Keratinocyte (primary cell): ENCODE results near the gene L3MBTL4. TPM values are rescaled to one million over a fixed set of nuclear protein-coding genes. Genes with fewer than 3 reads are reported as not detected.

ENCODE experiments used
- DNase-seq: peaks from one replicate; pipeline ENCODE4 v3.0.0-alpha.2; 2011; ENCODE audit warnings: low read depth, missing footprints, low spot score
- FAIRE-seq: peaks from 2 replicates; lab custom pipeline; 2011; peaks lifted over from hg19 to GRCh38; lab: Jason Lieb, UNC
- H2AFZ ChIP-seq: 2 replicates; pipeline ENCODE4 v1.6.0; 2012; ENCODE audit warnings: low read length, control low read depth, inconsistent platforms; ENCODE audit not compliant: control insufficient read depth
- H3K27ac ChIP-seq: 2 replicates; pipeline ENCODE4 v1.5.1; 2011; ENCODE audit warnings: low read length; ENCODE audit not compliant: control insufficient read depth, insufficient read depth
- H3K27me3 ChIP-seq: 3 replicates; pipeline ENCODE4 v1.6.0; 2011; ENCODE audit warnings: low read length; ENCODE audit not compliant: control insufficient read depth, insufficient read depth; ENCODE audit errors: extremely low read depth
- H3K36me3 ChIP-seq, 2 experiments: 2 replicates in 1 of 2; 3 replicates in 1 of 2; pipeline ENCODE4 v1.5.1; 2011; ENCODE audit warnings: low read length in 2 of 2, mild to moderate bottlenecking in 1 of 2; ENCODE audit not compliant: control insufficient read depth in 2 of 2, insufficient read depth in 2 of 2; ENCODE audit errors: extremely low read depth in 1 of 2
- H3K4me1 ChIP-seq: 3 replicates; pipeline ENCODE4 v1.5.1; 2011; ENCODE audit warnings: low read length; ENCODE audit not compliant: control insufficient read depth, insufficient read depth; ENCODE audit errors: extremely low read depth
- H3K4me2 ChIP-seq: 3 replicates; pipeline ENCODE4 v1.6.0; 2011; ENCODE audit warnings: low read depth, low read length; ENCODE audit not compliant: control insufficient read depth, insufficient read depth; ENCODE audit errors: extremely low read depth
- H3K4me3 ChIP-seq, 3 experiments: fragments of 200-600 bp in 1 of 3; sonication (generic) in 1 of 3; 2 replicates in 2 of 3; 3 replicates in 1 of 3; pipeline ENCODE4 v1.5.1; 2011 to 2016; ENCODE audit warnings: low read length in 3 of 3, mild to moderate bottlenecking in 3 of 3, control low read depth in 2 of 3, inconsistent platforms in 1 of 3, low read depth in 1 of 3, mixed read lengths in 1 of 3, mixed run types in 1 of 3, moderate library complexity in 1 of 3; ENCODE audit not compliant: control insufficient read depth in 2 of 3, insufficient read depth in 2 of 3; ENCODE audit errors: extremely low read depth in 1 of 3
- H3K79me2 ChIP-seq: 2 replicates; pipeline ENCODE4 v1.6.0; 2012; ENCODE audit warnings: low read length; ENCODE audit not compliant: control insufficient read depth, insufficient read depth
- H3K9ac ChIP-seq: 3 replicates; pipeline ENCODE4 v1.6.0; 2011; ENCODE audit warnings: low read length; ENCODE audit not compliant: control insufficient read depth, insufficient read depth; ENCODE audit errors: extremely low read depth
- H3K9me1 ChIP-seq: 3 replicates; pipeline ENCODE4 v1.6.0; 2011; ENCODE audit warnings: low read length; ENCODE audit not compliant: control insufficient read depth, insufficient read depth; ENCODE audit errors: extremely low read depth
- H3K9me3 ChIP-seq: 2 replicates; pipeline ENCODE4 v1.5.1; 2012; ENCODE audit warnings: low read depth, low read length; ENCODE audit not compliant: control insufficient read depth
- H4K20me1 ChIP-seq: 3 replicates; pipeline ENCODE4 v1.6.0; 2011; ENCODE audit warnings: low read length; ENCODE audit not compliant: control insufficient read depth, insufficient read depth; ENCODE audit errors: extremely low read depth
- EZH2 ChIP-seq: IDR thresholded peaks from one replicate; pipeline ENCODE4 v1.6.1; 2012; ENCODE audit warnings: inconsistent platforms, mild to moderate bottlenecking, low read length, moderate library complexity
- dilution Hi-C: fragments of 300-500 bp; cut with MboI; formaldehyde crosslinking; loops from one replicate; pipeline ENCODE4 v1.7.0; 2020; ENCODE audit warnings: low sequenced_read_pairs; ENCODE audit not compliant: extremely low pct_ligation_motif_present
- polyA plus RNA-seq, 5 experiments: library from polyadenylated mRNA; depleted of rRNA in 3 of 5; stranded (reverse) in 3 of 5; stranded (forward) in 1 of 5; unstranded in 1 of 5; fragments of >200 nt; gene quantifications; 1 replicate in 1 of 5; 2 replicates in 3 of 5; 3 replicates in 1 of 5; pipeline versions ENCODE4 v1.2.1 to v1.2.3, GENCODE V29; 2011 to 2012; ENCODE audit warnings: missing spikeins in 2 of 5, low read depth in 1 of 5, low replicate concordance in 1 of 5
- TF ChIP-seq, protein P1 (sequence below), 3 experiments: IDR thresholded peaks in 1 of 3; conservative IDR thresholded peaks in 1 of 3; optimal IDR thresholded peaks in 1 of 3; 2 replicates in 2 of 3; 3 replicates in 1 of 3; pipeline versions ENCODE3 to v1.5.1; 2011; ENCODE audit warnings: low read length in 3 of 3, mild to moderate bottlenecking in 3 of 3, moderate library complexity in 2 of 3, control low read depth in 1 of 3, inconsistent platforms in 1 of 3; ENCODE audit not compliant: insufficient read depth in 2 of 3; ENCODE audit errors: extremely low read depth in 1 of 3

L3MBTL4 gene
- polyA plus RNA-seq, 1 donor (not counting 4 experiments of a cell fraction or from before 2014, with no cell fraction given), result 0.17 TPM

DNA sequence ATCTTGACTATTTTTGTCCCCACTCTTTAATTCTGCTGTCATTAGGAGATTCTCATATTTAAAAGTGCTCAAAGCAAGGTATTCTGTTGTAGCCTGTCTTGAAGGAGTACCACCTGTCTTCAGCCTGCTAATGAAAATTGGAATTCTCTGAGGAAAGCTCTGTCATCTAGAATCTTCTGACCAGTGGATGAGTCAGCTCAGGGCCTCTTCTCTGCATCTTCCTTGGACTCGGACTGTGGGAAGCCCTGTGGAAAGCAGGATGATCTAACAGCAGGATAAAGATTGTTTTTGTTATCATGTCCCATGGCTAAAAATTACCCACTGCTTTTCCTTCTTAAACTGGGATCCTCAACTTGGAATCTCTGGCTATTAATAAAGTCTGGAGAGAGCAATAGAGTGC lies 500.7 kb downstream of the L3MBTL4 start:
- no peak overlapping the region for H3K4me2 ChIP-seq
- no peaks in the 10 kb centered on the region for H3K79me2 ChIP-seq
- H2AFZ ChIP-seq, result no peak overlapping the region
- no peaks in the 10 kb centered on the region for H3K4me1 ChIP-seq
- DNase-seq (no peak), FAIRE-seq (no peak)
- H3K27me3 ChIP-seq, result peaks cover 3% of the 10 kb centered on the region
- no peaks in the 10 kb centered on the region for H3K9me3 ChIP-seq
- dilution Hi-C loops, result no loop called here
- no peak for TF ChIP-seq EZH2
- TF ChIP-seq, protein P1, sequence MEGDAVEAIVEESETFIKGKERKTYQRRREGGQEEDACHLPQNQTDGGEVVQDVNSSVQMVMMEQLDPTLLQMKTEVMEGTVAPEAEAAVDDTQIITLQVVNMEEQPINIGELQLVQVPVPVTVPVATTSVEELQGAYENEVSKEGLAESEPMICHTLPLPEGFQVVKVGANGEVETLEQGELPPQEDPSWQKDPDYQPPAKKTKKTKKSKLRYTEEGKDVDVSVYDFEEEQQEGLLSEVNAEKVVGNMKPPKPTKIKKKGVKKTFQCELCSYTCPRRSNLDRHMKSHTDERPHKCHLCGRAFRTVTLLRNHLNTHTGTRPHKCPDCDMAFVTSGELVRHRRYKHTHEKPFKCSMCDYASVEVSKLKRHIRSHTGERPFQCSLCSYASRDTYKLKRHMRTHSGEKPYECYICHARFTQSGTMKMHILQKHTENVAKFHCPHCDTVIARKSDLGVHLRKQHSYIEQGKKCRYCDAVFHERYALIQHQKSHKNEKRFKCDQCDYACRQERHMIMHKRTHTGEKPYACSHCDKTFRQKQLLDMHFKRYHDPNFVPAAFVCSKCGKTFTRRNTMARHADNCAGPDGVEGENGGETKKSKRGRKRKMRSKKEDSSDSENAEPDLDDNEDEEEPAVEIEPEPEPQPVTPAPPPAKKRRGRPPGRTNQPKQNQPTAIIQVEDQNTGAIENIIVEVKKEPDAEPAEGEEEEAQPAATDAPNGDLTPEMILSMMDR (optimal IDR thresholded peaks at IDR 0.05 in 1 of 3, IDR thresholded peaks at IDR 0.05 in 1 of 3, conservative IDR thresholded peaks at IDR 0.05 in 1 of 3; ENCODE audit: extremely low read depth in 1 of 3, insufficient read depth in 2 of 3, low read length in 3 of 3), result no peak
- no peak overlapping the region for H3K4me3 ChIP-seq
- no peaks in the 10 kb centered on the region for H3K36me3 ChIP-seq
- H3K27ac ChIP-seq, result no peak overlapping the region
- no peaks in the 10 kb centered on the region for H4K20me1 ChIP-seq
- H3K9me1 ChIP-seq, result no peaks in the 10 kb centered on the region
- no peak overlapping the region for H3K9ac ChIP-seq

- H3K27ac ChIP-seq, result no peak overlapping the region
- DNase-seq (no peak), FAIRE-seq (no peak)
- dilution Hi-C loops, result no loop called here
- H3K9me1 ChIP-seq, result no peaks in the 10 kb centered on the region
- H3K9ac ChIP-seq, result no peak overlapping the region
- no peak overlapping the region for H3K4me3 ChIP-seq
- H3K4me2 ChIP-seq, result no peak overlapping the region
- H3K36me3 ChIP-seq, result no peaks in the 10 kb centered on the region
- TF ChIP-seq, protein P1 (optimal IDR thresholded peaks at IDR 0.05 in 1 of 3, IDR thresholded peaks at IDR 0.05 in 1 of 3, conservative IDR thresholded peaks at IDR 0.05 in 1 of 3; ENCODE audit: extremely low read depth in 1 of 3, insufficient read depth in 2 of 3, low read length in 3 of 3), result no peak
- TF ChIP-seq EZH2, result no peak
- no peaks in the 10 kb centered on the region for H3K4me1 ChIP-seq
- H3K79me2 ChIP-seq, result no peaks in the 10 kb centered on the region
- no peaks in the 10 kb centered on the region for H4K20me1 ChIP-seq
- H3K9me3 ChIP-seq, result no peaks in the 10 kb centered on the region
- peaks cover 3% of the 10 kb centered on the region for H3K27me3 ChIP-seq
- H2AFZ ChIP-seq, result no peak overlapping the region
Observed at GRCh38 chr18:5912566-5912965, 502.1 kb downstream of the L3MBTL4 start.
